ENCODE results near the gene ENTPD1.

DNA sequence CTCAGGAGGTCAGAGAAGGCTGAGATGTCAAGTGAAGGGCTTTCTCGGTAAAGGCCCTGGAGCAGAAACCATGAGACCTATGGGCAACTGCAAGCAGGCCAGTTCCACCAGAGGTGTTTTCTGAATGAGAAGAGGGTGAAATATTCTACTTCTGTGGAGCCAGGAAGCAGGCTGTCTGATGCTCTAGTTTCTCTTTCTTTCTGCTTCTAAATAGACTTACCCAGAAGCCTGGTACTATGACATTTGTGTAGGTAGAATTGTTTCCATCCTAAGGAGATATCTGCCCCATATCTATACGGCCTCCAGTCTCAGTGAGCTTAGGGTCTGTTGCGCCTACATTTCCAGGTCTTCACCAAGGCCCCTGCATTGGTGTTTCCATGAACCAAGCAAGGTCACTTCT lies 78.4 kb downstream of the ENTPD1 start:
- no peak for TF ChIP-seq CTCF (IDR thresholded peaks at IDR 0.05)
- no peak for TF ChIP-seq ZFX (IDR thresholded peaks at IDR 0.05; ENCODE audit: borderline replicate concordance)
